Loucy (cell line): ENCODE data around the gene CCL18.

ENCODE experiments used
- EZH2phosphoT487 ChIP-seq: fragments of 200-600 bp; IDR thresholded peaks from 2 replicates; pipeline ENCODE4 v1.6.1; 2018; ENCODE audit warnings: antibody characterized with exemption, mild to moderate bottlenecking, moderate library complexity, borderline replicate concordance
- TF ChIP-seq, protein P1 (sequence below): fragments of 200-600 bp; sonication (generic); conservative IDR thresholded peaks from 2 replicates; pipeline ENCODE4 v1.5.1; 2014; ENCODE audit warnings: mild to moderate bottlenecking, antibody characterized with exemption, low read length

DNA sequence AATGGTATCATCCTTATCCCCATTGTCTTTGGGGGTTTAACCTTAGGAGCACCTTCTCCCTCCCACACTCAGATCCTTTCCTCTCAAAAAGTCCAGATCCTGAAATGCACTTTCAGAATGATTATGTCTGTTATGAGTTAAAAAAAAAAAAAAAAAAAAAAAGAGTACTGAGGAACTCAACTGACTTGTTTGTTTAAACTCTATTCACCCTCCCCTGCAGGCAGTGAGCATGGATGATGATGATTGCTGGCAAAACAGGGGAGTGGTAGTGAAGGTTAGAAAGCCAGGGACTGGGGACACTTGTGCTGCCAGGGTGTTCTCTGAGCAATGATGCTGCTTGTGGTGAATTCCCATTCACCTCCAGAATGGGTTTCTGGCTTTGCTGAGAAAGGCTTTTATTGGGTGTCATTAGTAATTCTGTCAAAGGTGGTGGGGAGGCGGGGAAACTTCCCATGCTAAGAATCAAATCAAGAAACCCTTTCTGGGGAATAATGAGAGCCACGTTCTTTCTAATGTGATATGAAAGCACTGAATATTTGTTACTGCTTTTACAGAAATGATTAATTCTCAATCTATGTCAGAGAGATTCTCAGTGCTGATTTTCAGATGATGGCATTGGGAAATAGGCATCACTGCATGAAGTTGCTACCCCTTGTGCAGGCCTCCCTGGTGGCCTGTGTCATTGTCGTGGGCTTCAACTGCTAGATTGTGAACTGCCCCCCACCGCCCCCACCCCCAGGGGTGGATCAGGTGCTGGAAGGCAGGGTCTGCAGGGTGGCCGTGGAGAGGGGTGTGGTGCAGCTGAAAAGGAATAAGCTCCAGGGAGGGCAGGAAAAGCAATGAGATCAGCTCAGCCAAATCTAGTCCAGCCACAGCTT lies 53.7 kb downstream of the CCL18 start:
- TF ChIP-seq, protein P1, sequence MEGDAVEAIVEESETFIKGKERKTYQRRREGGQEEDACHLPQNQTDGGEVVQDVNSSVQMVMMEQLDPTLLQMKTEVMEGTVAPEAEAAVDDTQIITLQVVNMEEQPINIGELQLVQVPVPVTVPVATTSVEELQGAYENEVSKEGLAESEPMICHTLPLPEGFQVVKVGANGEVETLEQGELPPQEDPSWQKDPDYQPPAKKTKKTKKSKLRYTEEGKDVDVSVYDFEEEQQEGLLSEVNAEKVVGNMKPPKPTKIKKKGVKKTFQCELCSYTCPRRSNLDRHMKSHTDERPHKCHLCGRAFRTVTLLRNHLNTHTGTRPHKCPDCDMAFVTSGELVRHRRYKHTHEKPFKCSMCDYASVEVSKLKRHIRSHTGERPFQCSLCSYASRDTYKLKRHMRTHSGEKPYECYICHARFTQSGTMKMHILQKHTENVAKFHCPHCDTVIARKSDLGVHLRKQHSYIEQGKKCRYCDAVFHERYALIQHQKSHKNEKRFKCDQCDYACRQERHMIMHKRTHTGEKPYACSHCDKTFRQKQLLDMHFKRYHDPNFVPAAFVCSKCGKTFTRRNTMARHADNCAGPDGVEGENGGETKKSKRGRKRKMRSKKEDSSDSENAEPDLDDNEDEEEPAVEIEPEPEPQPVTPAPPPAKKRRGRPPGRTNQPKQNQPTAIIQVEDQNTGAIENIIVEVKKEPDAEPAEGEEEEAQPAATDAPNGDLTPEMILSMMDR = no peak
- no peak for TF ChIP-seq EZH2phosphoT487
